GM19193 (cell line): ENCODE results near the gene TEX19.

Experiments
- POLR2A ChIP-seq: IDR thresholded peaks from 4 replicates; pipeline ENCODE4 v1.6.1; 2011; ENCODE audit not compliant: insufficient read depth, insufficient read length; ENCODE audit errors: extremely low read depth

The TEX19 gene

DNA sequence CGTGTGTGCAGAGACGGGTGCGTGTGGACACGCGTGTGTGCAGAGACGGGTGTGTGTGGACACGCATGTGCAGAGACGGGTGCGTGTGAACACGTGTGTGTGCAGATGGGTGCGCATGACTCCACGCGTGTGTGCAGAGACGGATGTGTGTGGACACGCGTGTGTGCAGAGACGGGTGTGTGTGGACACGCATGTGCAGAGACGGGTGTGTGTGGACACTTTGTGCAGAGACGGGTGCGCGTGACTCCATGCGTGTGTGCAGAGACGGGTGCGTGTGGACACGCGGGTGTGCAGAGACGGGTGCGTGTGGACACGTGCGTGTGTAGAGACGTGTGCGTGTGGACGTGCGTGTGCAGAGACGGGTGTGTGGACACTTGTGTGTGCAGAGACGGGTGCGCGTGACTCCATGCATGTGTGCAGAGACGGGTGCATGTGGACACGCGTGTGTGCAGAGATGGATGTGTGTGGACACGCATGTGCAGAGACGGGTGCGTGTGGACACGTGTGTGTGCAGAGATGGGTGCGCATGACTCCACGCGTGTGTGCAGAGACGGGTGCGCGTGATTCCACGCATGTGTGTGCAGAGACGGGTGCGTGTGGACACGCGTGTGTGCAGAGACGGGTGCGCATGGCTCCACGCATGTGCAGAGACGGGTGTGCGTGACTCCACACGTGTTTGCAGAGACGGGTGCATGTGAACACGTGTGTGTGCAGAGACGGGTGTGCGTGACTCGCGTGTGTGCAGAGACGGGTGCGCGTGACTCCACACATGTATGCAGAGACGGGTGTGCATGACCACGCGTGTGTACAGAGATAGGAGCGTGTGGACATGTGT lies 40.1 kb upstream of the TEX19 start:
- no peak for TF ChIP-seq POLR2A

DNA sequence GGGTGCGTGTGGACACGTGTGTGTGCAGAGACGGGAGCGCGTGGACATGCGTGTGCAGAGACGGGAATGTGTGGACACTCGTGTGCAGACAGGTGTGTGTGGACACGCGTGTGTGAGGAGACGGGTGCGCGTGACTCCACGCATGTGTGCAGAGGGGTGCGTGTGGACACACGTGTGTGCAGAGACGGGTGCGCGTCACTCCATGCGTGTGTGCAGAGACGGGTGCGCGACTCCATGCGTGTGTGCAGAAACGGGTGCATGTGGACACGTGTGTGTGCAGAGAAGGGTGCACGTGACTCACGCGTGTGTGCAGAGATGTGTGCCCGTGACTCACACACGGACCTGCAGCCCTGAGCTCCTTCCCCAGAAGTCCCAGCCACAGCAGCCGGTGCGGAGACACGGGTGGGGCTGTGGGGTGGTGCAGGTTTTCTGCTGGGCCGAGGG lies 39.4 kb upstream of the TEX19 start:
- no peak for TF ChIP-seq POLR2A

GRCh38 chr17:82320140-82320840 lies 38.8 kb upstream of the TEX19 start:
- no peak for TF ChIP-seq POLR2A

DNA sequence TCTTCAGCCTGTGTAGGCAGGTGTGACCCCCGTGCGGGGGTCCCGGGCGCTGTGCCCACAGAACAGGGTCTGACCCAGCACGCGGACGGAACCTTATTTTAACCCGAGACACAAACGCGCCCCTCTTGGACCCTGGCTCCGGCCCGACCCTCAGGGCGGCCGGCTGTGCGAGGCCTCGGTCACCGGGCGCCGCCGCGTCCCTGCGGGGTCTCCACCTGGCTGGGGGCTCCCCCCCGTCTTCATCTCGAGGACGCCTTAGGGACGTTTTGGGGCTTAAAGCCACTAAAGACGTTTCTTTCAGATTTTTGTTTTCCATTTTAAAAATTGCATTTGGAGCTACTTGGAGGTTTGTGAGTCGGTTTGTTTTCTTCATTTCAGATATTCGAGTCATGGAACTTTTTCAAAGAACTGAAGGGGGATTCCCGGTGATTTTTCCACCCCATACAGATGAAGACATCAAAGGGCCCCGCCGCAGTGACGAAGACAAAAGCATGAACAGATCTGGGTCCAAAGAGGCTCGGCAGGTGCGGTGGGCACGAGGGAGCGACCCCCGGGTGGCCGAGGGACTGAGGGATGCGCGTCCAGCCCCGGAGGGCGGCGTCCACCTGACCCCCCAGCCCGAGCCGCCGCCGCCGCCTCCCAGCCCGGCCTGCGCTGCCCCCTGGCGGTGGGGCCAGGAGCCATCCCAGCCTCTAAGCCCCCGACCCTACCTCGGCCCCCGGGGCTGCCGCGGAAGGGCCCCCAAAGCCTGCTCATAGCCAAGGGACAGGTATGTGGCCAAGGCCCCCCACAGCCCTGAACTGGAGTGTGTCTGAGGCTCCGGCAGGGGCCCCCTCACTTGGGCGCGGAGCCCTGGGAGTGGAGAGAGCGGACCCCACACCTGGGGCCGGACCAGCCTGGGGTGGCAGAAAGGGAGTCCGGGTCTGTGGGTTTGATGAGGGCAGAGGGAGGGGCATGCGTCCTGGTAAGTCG lies 37.8 kb upstream of the TEX19 start:
- no peak for TF ChIP-seq POLR2A

DNA sequence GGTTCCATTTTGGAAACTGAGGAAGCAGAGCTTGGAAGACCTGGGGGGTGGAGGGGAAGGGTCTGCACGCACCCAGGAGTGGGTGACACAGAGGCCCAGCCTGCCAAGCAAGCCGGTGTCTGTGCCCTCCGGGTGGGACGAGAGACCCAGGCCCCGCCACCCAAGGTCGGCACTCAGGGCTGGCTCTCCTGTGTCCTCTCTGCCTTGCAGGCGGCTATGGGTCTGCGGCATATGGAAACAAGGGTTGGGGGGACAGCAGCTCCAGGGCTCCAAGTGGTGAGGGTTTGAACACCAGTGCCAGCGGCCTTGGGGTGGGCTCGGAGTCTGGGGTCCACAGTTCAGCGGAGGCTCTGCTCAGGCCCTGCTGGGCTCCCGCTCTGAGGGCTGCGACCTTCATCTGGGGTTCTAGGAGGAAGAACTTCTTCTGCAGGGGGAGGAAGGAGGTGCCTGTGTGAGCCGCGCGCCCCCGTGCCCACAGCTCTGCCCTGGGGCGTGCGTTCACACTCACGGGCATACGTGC lies 37.0 kb upstream of the TEX19 start:
- no peak for TF ChIP-seq POLR2A

DNA sequence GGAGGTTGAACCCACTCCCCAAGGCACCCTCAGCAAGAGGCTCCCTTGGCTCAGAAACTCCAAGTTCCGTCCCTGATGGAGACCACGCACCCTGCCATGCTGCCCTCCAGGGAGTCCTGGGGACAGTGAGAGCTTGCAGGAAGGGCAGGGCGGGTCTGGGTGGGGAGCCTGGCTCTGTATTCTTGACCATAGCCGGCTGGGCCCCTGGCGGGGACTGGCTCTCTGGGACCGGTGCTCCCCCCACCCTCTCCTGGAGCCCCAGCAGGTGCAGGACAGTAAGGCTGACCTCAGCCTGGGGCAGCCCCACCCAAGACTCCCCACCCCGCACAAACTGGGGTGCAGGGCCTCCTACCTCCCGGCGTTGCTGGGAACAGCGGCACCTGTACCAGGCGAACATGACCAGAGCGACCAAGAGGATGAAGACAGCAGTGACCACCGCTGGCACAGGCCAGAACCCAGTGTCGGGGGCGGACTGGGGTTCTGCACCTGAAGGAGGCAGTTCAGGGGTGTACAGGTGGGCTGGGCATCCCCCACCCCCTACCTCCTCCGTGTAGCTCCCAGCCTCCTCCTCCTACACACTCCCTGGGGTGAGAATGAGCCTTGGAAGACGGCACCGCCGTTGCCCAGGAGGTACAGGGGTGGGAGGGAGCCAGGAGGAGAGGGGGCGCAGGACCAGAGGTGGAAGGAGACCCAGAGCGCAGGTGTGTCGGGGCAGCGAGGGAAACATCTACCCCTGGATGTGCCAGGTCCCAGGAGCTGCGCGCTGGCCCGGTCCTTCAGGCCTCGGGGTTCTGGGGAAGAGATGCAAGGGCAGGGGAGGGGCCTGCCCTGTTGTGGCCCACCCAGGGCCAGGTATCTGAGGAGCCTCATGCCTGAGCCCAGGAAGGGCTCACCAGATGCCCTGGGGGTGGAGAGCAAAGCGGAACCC lies 36.3 kb upstream of the TEX19 start:
- no peak for TF ChIP-seq POLR2A

DNA sequence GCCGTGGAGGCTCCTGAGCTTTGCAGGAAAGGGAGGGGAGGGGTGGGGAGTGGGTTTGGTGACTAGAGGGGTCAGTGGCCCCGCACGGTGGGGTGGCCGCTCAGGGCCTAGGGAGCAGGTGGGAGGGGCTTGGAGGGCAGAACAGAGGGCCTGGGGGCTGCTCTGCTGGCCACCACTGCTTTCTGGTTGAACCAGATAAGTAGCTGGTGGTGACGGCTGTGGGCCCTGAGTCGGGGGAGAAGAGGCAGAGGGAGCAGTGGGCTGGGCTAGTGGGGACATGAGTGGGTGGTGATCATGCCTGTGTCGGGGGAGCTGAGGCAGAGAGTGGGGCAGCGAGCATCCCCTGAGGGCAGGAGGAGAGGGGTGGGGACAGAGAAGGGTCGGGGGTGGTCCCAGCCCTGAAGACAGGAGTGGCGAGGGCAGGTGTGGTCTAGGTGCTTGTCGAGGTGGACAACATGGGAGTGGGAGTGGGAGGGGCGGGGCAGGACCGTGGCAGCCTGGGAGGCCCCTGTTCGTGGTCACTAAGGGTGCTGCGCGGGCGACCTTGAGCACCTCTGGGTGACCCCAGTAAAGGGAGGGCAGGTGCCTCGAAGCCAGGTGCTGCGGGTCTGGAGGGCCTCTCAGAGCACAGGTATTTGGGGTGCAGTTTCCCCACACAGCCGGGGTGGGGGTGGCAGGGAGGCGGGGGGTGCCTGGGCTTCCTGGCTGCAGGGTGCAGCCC lies 35.4 kb upstream of the TEX19 start:
- TF ChIP-seq POLR2A = no peak

DNA sequence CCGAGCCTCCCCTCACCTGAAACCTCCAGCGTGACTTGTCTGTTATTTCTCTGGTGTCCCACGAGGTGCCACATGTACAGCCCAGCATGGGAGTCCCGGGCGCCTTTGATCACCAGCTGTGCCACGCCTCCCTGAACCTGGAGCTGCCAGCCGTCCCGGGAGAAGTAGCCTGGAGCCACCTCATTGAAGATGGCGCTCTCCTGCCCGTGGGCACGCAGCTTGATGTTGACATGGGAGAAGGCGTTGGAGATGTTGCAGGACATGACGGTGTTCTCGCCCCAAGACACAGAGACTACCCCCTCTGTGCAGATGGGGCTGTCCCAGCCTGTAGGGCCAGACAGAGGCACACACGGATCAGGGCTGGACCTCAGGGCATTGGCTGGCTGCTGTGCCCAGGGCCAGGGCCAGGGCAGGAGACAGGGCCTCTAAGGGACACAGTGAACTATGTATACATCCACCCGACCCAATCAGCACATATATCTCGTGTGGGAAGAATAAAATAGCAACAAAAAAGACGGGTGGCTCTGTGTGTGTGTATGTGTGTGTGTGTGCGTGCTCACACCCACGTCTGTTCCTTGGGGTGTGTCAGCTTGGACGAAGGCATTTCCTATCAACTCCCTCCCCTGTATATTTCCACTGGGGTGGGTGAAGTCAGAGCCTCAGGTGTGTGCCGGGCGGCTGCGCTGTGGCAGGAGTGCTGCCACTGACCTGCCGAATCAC lies 34.3 kb upstream of the TEX19 start:
- TF ChIP-seq POLR2A = no peak

DNA sequence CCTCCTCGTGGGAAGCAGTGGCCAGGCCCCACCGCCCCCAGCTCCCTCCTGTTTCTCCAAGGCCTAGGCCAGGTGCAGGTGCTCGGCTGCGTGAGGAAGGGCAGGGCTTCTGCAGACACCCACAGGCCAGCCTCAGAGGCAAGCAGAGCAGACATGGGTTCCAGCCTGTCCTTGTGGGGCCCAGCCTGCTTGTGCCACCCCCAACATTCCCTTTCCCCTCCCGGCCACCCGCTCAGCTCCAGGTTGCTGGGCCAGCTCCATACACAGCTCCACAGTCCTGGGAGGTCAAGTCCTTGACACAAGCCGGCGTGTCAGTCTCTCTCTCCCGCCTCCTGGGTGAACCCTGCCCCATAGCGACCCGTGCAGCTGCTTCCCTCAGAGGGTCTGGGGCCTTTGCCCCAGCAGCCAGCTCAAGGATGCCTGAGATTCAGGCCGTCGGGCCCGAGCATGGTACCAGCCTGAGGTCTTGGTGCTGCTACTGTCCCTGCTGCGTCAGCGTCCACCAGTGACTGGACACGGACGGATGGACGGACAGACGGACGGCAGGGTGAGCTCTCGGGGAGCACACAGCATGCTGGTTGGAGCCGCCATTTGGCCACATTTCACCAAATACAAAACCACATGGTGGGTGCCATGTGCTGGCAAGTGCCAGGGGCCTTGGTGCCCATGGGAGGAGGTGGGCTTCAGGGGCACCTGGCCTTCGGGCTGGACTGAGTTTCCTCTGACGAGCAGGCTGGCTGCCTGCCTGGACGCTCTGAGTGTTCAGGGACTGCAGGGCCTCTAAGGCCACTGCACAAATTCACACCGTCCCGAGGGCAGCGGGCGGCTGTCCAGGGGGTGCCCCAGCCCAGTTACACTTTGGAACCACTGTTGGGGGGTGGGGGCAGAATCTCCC lies 33.5 kb upstream of the TEX19 start:
- TF ChIP-seq POLR2A = no peak

DNA sequence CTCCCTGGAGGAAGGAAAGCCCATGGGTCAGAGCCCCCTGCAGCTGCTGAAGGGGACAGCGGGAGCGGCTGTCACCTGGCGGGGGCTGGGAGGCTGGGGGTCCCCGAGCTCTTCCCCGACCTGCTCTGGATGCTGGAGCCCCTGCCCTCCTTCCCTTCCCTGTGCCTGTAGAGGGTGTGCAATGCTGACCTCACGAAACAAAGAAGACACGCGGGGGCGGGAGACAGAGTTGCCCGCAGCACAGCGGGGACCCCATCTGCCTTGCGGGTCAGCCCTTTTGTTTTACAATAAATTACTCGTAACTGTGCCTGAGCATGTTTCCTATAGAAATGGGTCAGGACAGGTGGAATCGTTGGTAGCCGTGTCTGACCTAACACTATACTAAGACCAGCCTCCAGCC lies 31.8 kb upstream of the TEX19 start:
- no peak for TF ChIP-seq POLR2A

DNA sequence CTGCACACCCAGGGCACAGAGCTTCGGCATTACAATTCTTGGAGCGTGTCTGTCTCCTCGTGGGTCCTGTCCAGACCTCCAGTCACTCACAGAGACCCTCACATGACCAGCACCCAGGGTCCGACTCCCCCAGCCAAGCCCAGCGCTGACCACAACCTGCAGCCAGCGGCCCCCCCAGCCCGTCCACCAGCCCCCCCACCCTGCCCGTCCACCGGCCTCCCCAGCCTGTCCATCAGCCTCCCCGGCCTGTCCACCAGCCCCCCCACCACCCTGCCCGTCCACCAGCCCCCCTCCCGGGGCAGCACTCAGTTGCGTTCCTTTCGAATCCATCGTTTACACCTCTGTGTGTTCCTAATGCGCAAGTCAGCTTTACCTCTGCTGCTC lies 31.3 kb upstream of the TEX19 start:
- no peak for TF ChIP-seq POLR2A
